ENCODE measurements around the gene ITPKB. TPM values are rescaled to one million over a fixed set of nuclear protein-coding genes. Genes with fewer than 3 reads are reported as not detected.

Gene ITPKB
- total and polyA plus RNA-seq, 11 donors: 6.2 to 33.7 (median 17.8) TPM

- Histone ChIP-seq H3K36me3 (no peaks in the 10 kb centered on the region), H3K4me3 (no peak overlapping the region), H3K9me3 (peaks cover 0 to 3% (median 0%) of the 10 kb centered on the region in 12 donors), H3K27ac (peak overlapping the region in 1 of 12 donors; percentile 54), H3K4me1 (peaks cover 0 to 24% (median 10%) of the 10 kb centered on the region in 12 donors), H3K27me3 (no peaks in the 10 kb centered on the region)
- TF ChIP-seq POLR2A (IDR thresholded peaks at IDR 0.05) (no peak), CTCF (IDR thresholded peaks at IDR 0.05) (no peak)
- no peak for DNase-seq
- intact Hi-C loops (cut with DNase I): loop anchor here in 1 of 10 donors (5.0 kb wide), 1 partner anchor 45 kb away; the partner anchor contains the start of gene ITPKB
- no peak for ATAC-seq
- WGBS, 4 donors: 82 to 96% (median 93%) methylated on average over 7 of the region's 7 CpGs
Observed at GRCh38 chr1:226781937-226782609, 43.0 kb upstream of the ITPKB start.

- TF ChIP-seq CTCF (IDR thresholded peaks at IDR 0.05) (no peak), POLR2A (IDR thresholded peaks at IDR 0.05) (no peak)
- H3K9me3 ChIP-seq: peaks cover 0 to 5% (median 0%) of the 10 kb centered on the region in 12 donors
- WGBS, 4 donors: 74 to 83% (median 80%) methylated on average over 9 to 10 of the region's 10 CpGs
- ATAC-seq (no peak), DNase-seq (no peak)
- no peak overlapping the region for H3K4me3 ChIP-seq
- intact Hi-C loops (cut with DNase I): no loop called here
- H3K36me3 ChIP-seq: no peaks in the 10 kb centered on the region
- H3K27me3 ChIP-seq: no peaks in the 10 kb centered on the region
- peak overlapping the region in 1 of 12 donors; percentile 79 for H3K27ac ChIP-seq
- H3K4me1 ChIP-seq: peaks cover 0 to 23% (median 10%) of the 10 kb centered on the region in 12 donors
Observed at GRCh38 chr1:226779561-226779960, 40.5 kb upstream of the ITPKB start.

- DNase-seq (peak in 3 of 5 donors; percentile 29 to 45 (median 32)), ATAC-seq (peak in 3 of 4 donors; percentile 82 to 87 (median 84))
- peak overlapping the region in 2 of 12 donors; percentile 45 to 79 for H3K27ac ChIP-seq
- WGBS, 4 donors: 28 to 46% (median 37%) methylated on average over 5 of the region's 5 CpGs
- no peaks in the 10 kb centered on the region for H3K36me3 ChIP-seq
- TF ChIP-seq POLR2A (IDR thresholded peaks at IDR 0.05) (no peak), CTCF (IDR thresholded peaks at IDR 0.05) (no peak)
- H3K4me3 ChIP-seq: no peak overlapping the region
- intact Hi-C loops (cut with DNase I): no loop called here
- H3K9me3 ChIP-seq: peaks cover 0 to 5% (median 0%) of the 10 kb centered on the region in 12 donors
- H3K4me1 ChIP-seq: peaks cover 0 to 17% (median 10%) of the 10 kb centered on the region in 12 donors
- H3K27me3 ChIP-seq: no peaks in the 10 kb centered on the region
Observed at GRCh38 chr1:226778657-226779058, 39.6 kb upstream of the ITPKB start.

- intact Hi-C loops (cut with DNase I): no loop called here
Observed at GRCh38 chr1:226776975-226777374, 37.9 kb upstream of the ITPKB start.

More at GRCh38 chr1:226776975-226777374, 37.9 kb upstream of the ITPKB start:
- peaks cover 0 to 17% (median 10%) of the 10 kb centered on the region in 12 donors for H3K4me1 ChIP-seq
- DNase-seq (no peak), ATAC-seq (no peak)
- H3K4me3 ChIP-seq: no peak overlapping the region
- 97 to 100% (median 98%) methylated on average over 1 of the region's 1 CpG for WGBS, 4 donors
- no peaks in the 10 kb centered on the region for H3K36me3 ChIP-seq
- TF ChIP-seq CTCF (IDR thresholded peaks at IDR 0.05) (no peak), POLR2A (IDR thresholded peaks at IDR 0.05) (no peak)
- H3K27ac ChIP-seq: no peak overlapping the region
- peaks cover 0 to 5% (median 0%) of the 10 kb centered on the region in 12 donors for H3K9me3 ChIP-seq
- H3K27me3 ChIP-seq: no peaks in the 10 kb centered on the region

All from heart left ventricle (tissue), 16 donors.